ENCODE data around the gene CD68.
"Not testable (repeated sequence)": the region's sequence is repeated elsewhere in the genome, so short reads cannot be mapped to it uniquely, and the experiment has no call there.

Gene CD68

GRCh38 chr17:7623661-7624060 lies 44.2 kb downstream of the CD68 start:
- Histone ChIP-seq H3K27me3 (ENCODE audit: control insufficient read depth, insufficient read depth, low read length) (no peaks in the 10 kb centered on the region), H3K4me1 (ENCODE audit: control insufficient read depth, insufficient read depth, low read length) (peaks cover 6% of the 10 kb centered on the region; the same call in 1 of the 2 replicates), H3K9ac (ENCODE audit: low read depth, low read length) (no peak overlapping the region), H3K4me3 (ENCODE audit: low read depth, low read length) (no peak overlapping the region), H3K27ac (ENCODE audit: low read depth, low read length) (no peak overlapping the region), H3K9me3 (ENCODE audit: control insufficient read depth, insufficient read depth, low read length) (no peaks in the 10 kb centered on the region), H3K36me3 (ENCODE audit: control insufficient read depth, insufficient read depth, low read length) (no peaks in the 10 kb centered on the region)

DNA sequence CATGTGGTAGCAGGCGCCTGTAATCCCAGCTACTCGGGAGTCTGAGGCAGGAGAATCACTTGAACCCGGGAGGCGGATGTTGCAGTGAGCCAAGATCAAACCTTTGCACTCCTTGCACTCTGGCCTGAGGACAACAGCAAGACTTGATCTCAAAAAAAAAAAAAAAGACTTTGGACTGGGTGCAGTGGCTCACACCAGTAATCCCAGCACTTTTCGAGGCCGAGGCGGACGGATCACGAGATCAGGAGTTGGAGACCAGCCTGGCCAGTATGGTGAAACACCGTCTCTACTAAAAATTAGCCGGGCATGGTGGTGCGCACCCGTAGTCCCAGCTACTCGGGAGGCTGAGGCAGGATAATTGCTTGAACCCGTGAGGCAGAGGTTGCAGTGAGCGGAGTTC lies 46.3 kb downstream of the CD68 start:
- H3K27me3 ChIP-seq (ENCODE audit: control insufficient read depth, insufficient read depth, low read length); H3K9ac ChIP-seq (ENCODE audit: low read depth, low read length); H3K9me3 ChIP-seq (ENCODE audit: control insufficient read depth, insufficient read depth, low read length); H3K4me1 ChIP-seq (ENCODE audit: control insufficient read depth, insufficient read depth, low read length); H3K36me3 ChIP-seq (ENCODE audit: control insufficient read depth, insufficient read depth, low read length); H3K27ac ChIP-seq (ENCODE audit: low read depth, low read length); H3K4me3 ChIP-seq (ENCODE audit: low read depth, low read length): not testable (repeated sequence)

DNA sequence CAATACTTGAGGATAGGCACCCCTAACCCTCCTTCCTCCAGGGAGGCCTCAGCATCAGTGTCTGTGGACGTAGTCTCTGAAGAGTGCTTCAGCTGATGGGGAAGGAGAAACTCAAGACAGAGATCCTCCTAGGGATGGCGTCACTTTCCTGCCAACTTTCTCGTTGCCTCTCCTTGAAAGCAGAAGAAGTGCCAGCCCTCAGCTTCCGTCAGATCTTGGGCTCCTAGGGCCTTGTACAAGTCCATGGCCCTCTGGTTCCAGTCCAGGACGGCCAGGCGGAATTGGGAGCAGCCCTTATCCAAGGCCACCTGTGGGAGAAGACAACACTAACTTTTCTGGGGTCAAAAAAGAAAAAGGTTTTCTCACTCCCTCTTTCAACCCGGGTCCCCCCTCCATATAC lies 46.9 kb downstream of the CD68 start:
- H3K4me1 ChIP-seq (ENCODE audit: control insufficient read depth, insufficient read depth, low read length): peaks cover 6% of the 10 kb centered on the region; the same call in 1 of the 2 replicates
- H3K9ac ChIP-seq (ENCODE audit: low read depth, low read length): no peak overlapping the region
- no peaks in the 10 kb centered on the region for H3K36me3 ChIP-seq (ENCODE audit: control insufficient read depth, insufficient read depth, low read length)
- no peak overlapping the region for H3K27ac ChIP-seq (ENCODE audit: low read depth, low read length)
- no peaks in the 10 kb centered on the region for H3K27me3 ChIP-seq (ENCODE audit: control insufficient read depth, insufficient read depth, low read length)
- no peaks in the 10 kb centered on the region for H3K9me3 ChIP-seq (ENCODE audit: control insufficient read depth, insufficient read depth, low read length)
- peak overlapping the region; percentile 95; the same call in 1 of the 2 replicates for H3K4me3 ChIP-seq (ENCODE audit: low read depth, low read length)

DNA sequence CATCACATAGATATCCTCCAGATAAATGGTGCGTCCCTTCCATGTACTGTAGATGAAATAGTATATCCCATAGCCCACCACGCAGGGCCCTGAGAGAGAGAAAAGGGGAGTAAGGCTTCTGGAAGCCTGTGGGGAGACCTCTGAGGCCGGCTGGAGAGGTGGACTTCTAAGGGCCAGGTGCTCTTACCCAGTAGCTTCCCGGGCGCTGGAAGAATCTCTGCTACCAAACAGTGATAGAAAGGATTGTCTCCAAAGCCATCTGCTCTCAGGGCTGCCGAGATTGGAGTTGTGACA lies 47.5 kb downstream of the CD68 start:
- no peaks in the 10 kb centered on the region for H3K27me3 ChIP-seq (ENCODE audit: control insufficient read depth, insufficient read depth, low read length)
- no peaks in the 10 kb centered on the region for H3K9me3 ChIP-seq (ENCODE audit: control insufficient read depth, insufficient read depth, low read length)
- peak overlapping the region; percentile 99 for H3K27ac ChIP-seq (ENCODE audit: low read depth, low read length)
- no peaks in the 10 kb centered on the region for H3K36me3 ChIP-seq (ENCODE audit: control insufficient read depth, insufficient read depth, low read length)
- H3K4me3 ChIP-seq (ENCODE audit: low read depth, low read length): peak overlapping the region; percentile 95
- peaks cover 6% of the 10 kb centered on the region; the same call in 1 of the 2 replicates for H3K4me1 ChIP-seq (ENCODE audit: control insufficient read depth, insufficient read depth, low read length)
- H3K9ac ChIP-seq (ENCODE audit: low read depth, low read length): peak overlapping the region; percentile 86

DNA sequence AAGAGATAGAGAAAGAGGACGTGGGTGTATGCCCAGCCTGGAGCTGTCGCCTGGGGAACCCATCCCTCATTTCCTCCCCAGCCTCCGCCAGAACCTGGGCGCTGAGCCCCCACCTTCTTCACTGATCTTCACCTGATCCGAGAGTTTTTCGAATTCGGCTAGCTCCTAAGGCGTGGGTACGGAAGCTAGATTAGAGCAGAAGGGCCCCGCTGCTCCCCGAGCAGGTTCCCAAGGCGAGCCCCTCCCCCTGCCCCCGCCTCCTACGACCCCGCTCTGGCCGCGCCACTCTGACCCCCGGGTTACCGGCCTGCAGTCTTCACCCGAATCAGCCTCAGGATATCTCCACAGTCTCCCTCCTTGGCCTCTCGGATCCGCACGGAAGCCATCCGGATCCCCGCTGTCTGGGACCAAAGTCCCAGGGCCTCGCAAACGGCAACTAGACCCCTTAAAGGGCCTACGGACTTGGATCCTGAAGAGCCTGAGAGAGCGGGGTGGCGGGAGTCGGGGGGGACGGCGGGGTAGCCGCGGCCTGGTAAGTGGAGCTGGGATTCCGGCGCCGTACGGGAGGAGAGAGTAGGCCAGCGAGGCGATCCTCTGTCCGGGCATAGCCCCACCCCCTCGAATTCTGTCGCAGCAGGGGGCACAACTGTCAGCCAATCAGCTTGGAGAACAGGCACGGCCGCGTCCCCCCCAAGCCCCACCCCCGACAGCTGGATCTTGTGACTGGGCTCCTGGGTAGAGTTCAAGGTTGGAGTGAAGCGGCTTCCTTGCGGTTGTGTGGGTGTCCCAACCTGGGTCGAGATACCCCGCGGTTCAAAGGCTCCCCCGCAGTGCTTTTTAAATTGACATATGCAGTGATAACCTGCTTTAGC lies 48.0 kb downstream of the CD68 start, which contains the start of gene SAT2:
Gene SAT2 (minus strand): TSS at position 572 of the 872 bp plus-strand sequence. CDS start 186 bp downstream, at position 386.
- H3K4me1 ChIP-seq (ENCODE audit: control insufficient read depth, insufficient read depth, low read length): peaks cover 6% of the 10 kb centered on the region; the same call in 1 of the 2 replicates
- no peaks in the 10 kb centered on the region for H3K9me3 ChIP-seq (ENCODE audit: control insufficient read depth, insufficient read depth, low read length)
- peak within 1 kb of the TSS; percentile 95 for H3K4me3 ChIP-seq (ENCODE audit: low read depth, low read length)
- no peaks in the 10 kb centered on the region for H3K27me3 ChIP-seq (ENCODE audit: control insufficient read depth, insufficient read depth, low read length)
- no peaks in the 10 kb centered on the region for H3K36me3 ChIP-seq (ENCODE audit: control insufficient read depth, insufficient read depth, low read length)
- peak within 1 kb of the TSS; percentile 99 for H3K27ac ChIP-seq (ENCODE audit: low read depth, low read length)
- H3K9ac ChIP-seq (ENCODE audit: low read depth, low read length): peak within 1 kb of the TSS; percentile 86

- Histone ChIP-seq H3K27ac (ENCODE audit: low read depth, low read length) (no peak within 1 kb of the TSS), H3K36me3 (ENCODE audit: control insufficient read depth, insufficient read depth, low read length) (no peaks in the 10 kb centered on the region), H3K27me3 (ENCODE audit: control insufficient read depth, insufficient read depth, low read length) (no peaks in the 10 kb centered on the region), H3K9me3 (ENCODE audit: control insufficient read depth, insufficient read depth, low read length) (no peaks in the 10 kb centered on the region), H3K4me1 (ENCODE audit: control insufficient read depth, insufficient read depth, low read length) (peaks cover 15% of the 10 kb centered on the region), H3K4me3 (ENCODE audit: low read depth, low read length) (no peak within 1 kb of the TSS), H3K9ac (ENCODE audit: low read depth, low read length) (no peak within 1 kb of the TSS)
These were observed 50.6 kb downstream of the CD68 start, which contains the start of gene SHBG for GRCh38 chr17:7629939-7630571. Gene SHBG (plus strand): TSS chr17:7630135. CDS start chr17:7630173, 38 bp downstream.

All from HUES48 (cell line).